ENCODE measurements around the gene RABAC1. TPM values are rescaled to one million over a fixed set of nuclear protein-coding genes. Genes with fewer than 3 reads are reported as not detected.

Gene RABAC1
- total RNA-seq, 2 donors from 2014 or later: 123 to 167 TPM

DNA sequence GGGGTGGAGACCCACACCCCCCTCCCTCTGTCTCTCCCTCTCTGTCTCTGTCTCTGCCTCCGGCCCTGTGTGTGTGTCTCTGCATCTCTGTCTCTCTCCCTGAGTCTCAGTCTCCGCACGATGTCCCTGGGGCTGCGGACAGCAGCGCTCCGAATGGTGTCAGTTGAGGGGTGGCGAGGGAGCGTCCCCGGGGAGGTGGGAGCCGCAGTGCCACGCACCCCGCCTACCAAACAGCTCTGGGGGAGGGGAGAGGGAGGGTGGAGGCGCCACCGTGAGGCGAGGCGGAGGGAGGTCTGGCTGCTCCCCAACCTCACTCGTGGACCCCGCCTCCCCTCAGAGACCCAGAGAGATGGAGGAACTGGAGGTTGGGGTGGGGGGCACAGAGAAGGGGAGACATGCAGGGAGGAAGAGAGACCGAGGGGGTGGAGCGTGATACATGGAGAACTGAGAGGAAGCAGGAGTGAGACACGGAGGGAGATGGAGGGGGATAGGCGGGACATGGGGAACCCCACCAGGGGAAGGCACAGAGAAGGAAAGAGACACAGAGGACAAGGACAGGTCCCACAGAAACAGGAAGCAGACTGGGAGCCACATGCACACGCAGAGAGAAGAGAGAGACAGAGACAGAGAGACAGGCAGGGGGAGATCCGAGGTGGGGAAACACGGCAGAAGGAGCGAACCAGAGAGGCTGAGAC lies 38.1 kb downstream of the RABAC1 start:
- Histone ChIP-seq H3K27me3 (peaks cover 14 to 23% of the 10 kb centered on the region in 2 donors), H3K9me3 (no peaks in the 10 kb centered on the region), H3K4me1 (no peaks in the 10 kb centered on the region), H3K27ac (no peak overlapping the region), H3K4me3 (no peak overlapping the region), H3K36me3 (no peaks in the 10 kb centered on the region)
- no peak for TF ChIP-seq CTCF (IDR thresholded peaks at IDR 0.05)
- DNase-seq (ENCODE audit: low spot score): no peak

DNA sequence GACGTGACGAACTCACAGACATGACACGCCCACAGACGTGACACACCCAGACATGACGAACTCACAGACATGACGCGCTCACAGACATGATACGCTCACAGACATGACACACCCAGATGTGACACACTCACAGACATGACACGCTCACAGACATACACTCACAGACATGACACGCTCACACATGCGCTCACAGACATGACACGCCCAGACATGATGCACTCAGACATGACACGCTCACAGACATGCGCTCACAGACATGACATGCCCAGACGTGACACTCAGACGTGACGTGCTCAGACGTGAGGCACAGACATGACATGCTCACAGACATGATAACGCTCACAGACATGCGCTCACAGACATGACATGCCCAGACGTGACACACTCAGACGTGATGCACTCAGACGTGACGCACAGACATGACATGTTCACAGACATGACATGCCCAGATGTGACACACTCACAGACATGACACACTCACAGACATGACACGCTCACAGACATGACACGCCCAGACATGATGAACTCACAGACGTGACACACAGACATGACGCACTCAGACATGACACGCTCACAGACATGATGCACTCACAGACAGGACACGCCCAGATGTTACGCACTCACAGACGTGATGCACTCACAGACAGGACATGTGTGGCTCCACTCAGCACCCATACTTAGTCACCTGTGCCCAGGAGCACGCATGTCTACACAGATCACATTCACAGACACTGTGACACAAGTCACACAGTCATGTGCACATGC lies 39.0 kb downstream of the RABAC1 start:
- no peaks in the 10 kb centered on the region for H3K36me3 ChIP-seq
- no peak for TF ChIP-seq CTCF (IDR thresholded peaks at IDR 0.05)
- H3K27me3 ChIP-seq: peaks cover 16 to 19% of the 10 kb centered on the region in 2 donors
- H3K4me3 ChIP-seq: no peak overlapping the region
- no peaks in the 10 kb centered on the region for H3K9me3 ChIP-seq
- no peak overlapping the region for H3K27ac ChIP-seq
- no peaks in the 10 kb centered on the region for H3K4me1 ChIP-seq
- DNase-seq (ENCODE audit: low spot score): no peak

DNA sequence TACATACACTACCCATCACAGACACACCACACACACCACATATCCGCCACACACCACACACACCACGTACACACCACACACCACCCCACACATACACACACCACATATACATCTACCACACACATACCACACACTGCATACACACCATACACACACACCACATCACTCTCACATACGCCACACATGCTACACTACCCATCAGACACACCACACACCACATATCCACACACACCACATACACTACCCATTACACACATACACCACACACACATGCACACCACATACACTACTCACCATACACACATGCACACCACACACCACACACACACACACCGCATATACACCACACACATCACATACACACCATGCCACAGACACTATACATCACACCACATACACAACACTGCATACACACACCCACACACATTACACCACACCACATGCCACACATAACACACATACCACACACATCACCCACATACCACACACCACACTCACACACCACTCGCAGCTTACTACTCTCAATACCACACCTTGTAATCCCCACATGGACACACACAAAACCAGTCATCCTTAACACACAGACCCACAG lies 40.4 kb downstream of the RABAC1 start:
- Histone ChIP-seq H3K27ac (no peak overlapping the region), H3K36me3 (no peaks in the 10 kb centered on the region), H3K4me3 (no peak overlapping the region), H3K27me3 (peaks cover 19 to 20% of the 10 kb centered on the region in 2 donors), H3K9me3 (no peaks in the 10 kb centered on the region), H3K4me1 (no peaks in the 10 kb centered on the region)
- TF ChIP-seq CTCF (IDR thresholded peaks at IDR 0.05): no peak
- DNase-seq (ENCODE audit: low spot score): no peak

GRCh38 chr19:41918095-41918494 lies 41.0 kb downstream of the RABAC1 start:
- no peak overlapping the region for H3K27ac ChIP-seq
- no peaks in the 10 kb centered on the region for H3K36me3 ChIP-seq
- TF ChIP-seq CTCF (IDR thresholded peaks at IDR 0.05): no peak
- no peak for DNase-seq (ENCODE audit: low spot score)
- peaks cover 20 to 25% of the 10 kb centered on the region in 2 donors for H3K27me3 ChIP-seq
- H3K9me3 ChIP-seq: no peaks in the 10 kb centered on the region
- H3K4me1 ChIP-seq: peaks cover 0 to 6% of the 10 kb centered on the region in 2 donors
- no peak overlapping the region for H3K4me3 ChIP-seq

DNA sequence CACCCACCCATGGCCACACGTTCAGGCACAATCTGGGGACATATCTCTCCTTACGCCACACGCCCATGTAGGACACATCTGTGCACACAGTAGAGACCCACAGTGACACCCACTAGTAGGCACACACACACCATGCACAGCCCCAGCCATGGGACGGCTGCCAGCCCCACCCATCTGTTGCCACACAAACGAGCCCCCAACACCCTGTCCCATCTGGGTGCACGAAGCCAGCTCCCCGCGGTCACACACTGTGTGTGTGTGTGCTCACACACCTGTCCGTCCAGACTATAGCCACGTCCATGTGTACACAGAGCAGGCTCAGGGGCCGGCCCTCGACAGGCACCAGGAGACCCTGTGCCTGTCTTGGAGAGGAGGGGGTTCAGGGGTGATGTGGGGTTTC lies 41.4 kb downstream of the RABAC1 start:
- DNase-seq (ENCODE audit: low spot score): no peak
- TF ChIP-seq CTCF (IDR thresholded peaks at IDR 0.05): no peak
- H3K27ac ChIP-seq: no peak overlapping the region
- no peak overlapping the region for H3K4me3 ChIP-seq
- peaks cover 0 to 10% of the 10 kb centered on the region in 2 donors for H3K4me1 ChIP-seq
- no peaks in the 10 kb centered on the region for H3K36me3 ChIP-seq
- H3K27me3 ChIP-seq: peaks cover 16 to 26% of the 10 kb centered on the region in 2 donors
- H3K9me3 ChIP-seq: no peaks in the 10 kb centered on the region

Measured in right atrium auricular region (tissue), 2 donors.